NCI-H2227 (cell line): ENCODE measurements around the gene WDR88.
"Not testable (repeated sequence)": the region's sequence is repeated elsewhere in the genome, so short reads cannot be mapped to it uniquely, and the experiment has no call there.

ENCODE experiments used
- DNase-seq: peaks from one replicate; lab custom pipeline; 2025; ENCODE audit not compliant: unreplicated experiment; lab: John Stamatoyannopoulos, UW

The WDR88 gene

GRCh38 chr19:33126712-33127111 lies 5.2 kb upstream of the WDR88 start:
- not testable (repeated sequence) for DNase-seq

- DNase-seq, result no peak
These were observed 2.0 kb upstream of the WDR88 start for GRCh38 chr19:33129901-33130300.

- no peak for DNase-seq
These were observed 1.5 kb upstream of the WDR88 start for GRCh38 chr19:33130433-33130832.

- DNase-seq, result no peak
These were observed 511 bp downstream of the WDR88 start for GRCh38 chr19:33132425-33132824.

- no peak for DNase-seq
These were observed 1.6 kb downstream of the WDR88 start for GRCh38 chr19:33133438-33134031.

GRCh38 chr19:33134571-33135041 lies 2.7 kb downstream of the WDR88 start:
- DNase-seq, result no peak

GRCh38 chr19:33139165-33139564 lies 7.3 kb downstream of the WDR88 start:
- DNase-seq, result no peak

- DNase-seq, result peak; percentile 96
These were observed 12.0 kb downstream of the WDR88 start for GRCh38 chr19:33143897-33144405.

GRCh38 chr19:33146209-33146608 lies 14.3 kb downstream of the WDR88 start:
- DNase-seq, result no peak

- no peak for DNase-seq
These were observed 15.6 kb downstream of the WDR88 start for GRCh38 chr19:33147538-33147937.

- DNase-seq, result no peak
These were observed 19.1 kb downstream of the WDR88 start for GRCh38 chr19:33150852-33151518.

- no peak for DNase-seq
These were observed 20.3 kb downstream of the WDR88 start for GRCh38 chr19:33152176-33152575.

GRCh38 chr19:33152625-33153024 lies 20.7 kb downstream of the WDR88 start:
- not testable (repeated sequence) for DNase-seq

GRCh38 chr19:33154313-33154712 lies 22.4 kb downstream of the WDR88 start:
- not testable (repeated sequence) for DNase-seq

- no peak for DNase-seq
These were observed 24.4 kb downstream of the WDR88 start for GRCh38 chr19:33156334-33156733.

GRCh38 chr19:33157906-33158305 lies 26.0 kb downstream of the WDR88 start:
- no peak for DNase-seq

- DNase-seq, result no peak
These were observed 26.5 kb downstream of the WDR88 start for GRCh38 chr19:33158365-33158764.

- no peak for DNase-seq
These were observed 27.2 kb downstream of the WDR88 start for GRCh38 chr19:33159149-33159548.

- DNase-seq, result no peak
These were observed 28.0 kb downstream of the WDR88 start for GRCh38 chr19:33159893-33160292.

GRCh38 chr19:33161201-33161600 lies 29.3 kb downstream of the WDR88 start:
- no peak for DNase-seq

- DNase-seq, result no peak
These were observed 31.6 kb downstream of the WDR88 start for GRCh38 chr19:33163481-33163880.

- not testable (repeated sequence) for DNase-seq
These were observed 34.1 kb downstream of the WDR88 start for GRCh38 chr19:33166037-33166436.

- DNase-seq, result no peak
These were observed 35.5 kb downstream of the WDR88 start for GRCh38 chr19:33167438-33167837.
